ENCODE measurements around the gene PDE9A. TPM values are rescaled to one million over a fixed set of nuclear protein-coding genes. Genes with fewer than 3 reads are reported as not detected.
"Not testable (repeated sequence)": the region's sequence is repeated elsewhere in the genome, so short reads cannot be mapped to it uniquely, and the experiment has no call there.

Gene PDE9A
- total RNA-seq, 2 donors from 2014 or later: 11.8 to 19.3 TPM

GRCh38 chr21:42628466-42629061, 24.9 kb upstream of the PDE9A start:
- not testable (repeated sequence) for H3K9me3 Mint-ChIP-seq; H3K27ac Mint-ChIP-seq; H3K27me3 Mint-ChIP-seq (ENCODE audit: low read depth); DNase-seq; H3K4me1 Mint-ChIP-seq (ENCODE audit: low read depth); H3K36me3 Mint-ChIP-seq (ENCODE audit: insufficient read depth in 2 of 2); ATAC-seq (replicated peaks in 1 of 2); H3K4me3 Mint-ChIP-seq

- no peaks in the 10 kb centered on the region for H3K9me3 Mint-ChIP-seq
- ATAC-seq (replicated peaks in 1 of 2) (no peak), DNase-seq (no peak)
- H3K27me3 Mint-ChIP-seq (ENCODE audit: low read depth): no peaks in the 10 kb centered on the region
- H3K4me3 Mint-ChIP-seq: no peak overlapping the region
- H3K27ac Mint-ChIP-seq: no peak overlapping the region
- H3K4me1 Mint-ChIP-seq (ENCODE audit: low read depth): no peaks in the 10 kb centered on the region
- H3K36me3 Mint-ChIP-seq (ENCODE audit: insufficient read depth in 2 of 2): no peaks in the 10 kb centered on the region
These were observed 23.4 kb upstream of the PDE9A start for GRCh38 chr21:42629933-42630589.

- Mint-ChIP-seq H3K27ac (no peak overlapping the region), H3K27me3 (ENCODE audit: low read depth) (no peaks in the 10 kb centered on the region), H3K36me3 (ENCODE audit: insufficient read depth in 2 of 2) (no peaks in the 10 kb centered on the region), H3K4me3 (no peak overlapping the region), H3K4me1 (ENCODE audit: low read depth) (no peaks in the 10 kb centered on the region), H3K9me3 (no peaks in the 10 kb centered on the region)
- ATAC-seq (replicated peaks in 1 of 2): no peak
- no peak for DNase-seq
These were observed 22.8 kb upstream of the PDE9A start for GRCh38 chr21:42630626-42631025.

DNA sequence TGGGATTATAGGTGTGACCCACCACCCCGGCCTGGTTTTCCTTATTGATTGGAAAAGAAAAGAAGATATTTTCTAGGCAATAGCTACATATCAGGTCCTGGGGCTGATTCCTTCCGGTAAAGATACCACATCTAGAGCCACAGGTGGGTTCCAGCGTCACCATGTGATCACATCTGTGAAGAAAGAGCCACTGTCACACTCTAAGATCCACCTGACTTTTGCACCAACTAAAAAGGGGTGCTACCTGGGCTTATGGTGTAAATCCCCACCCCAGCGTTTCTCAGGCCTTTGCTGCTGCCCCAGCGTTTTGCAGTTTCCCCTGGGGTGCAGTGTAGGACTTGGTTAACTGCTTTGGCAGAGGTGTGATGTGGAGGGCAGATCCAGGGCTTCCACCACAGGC, 22.3 kb upstream of the PDE9A start:
- H3K9me3 Mint-ChIP-seq: no peaks in the 10 kb centered on the region
- ATAC-seq (replicated peaks in 1 of 2) (no peak), DNase-seq (no peak)
- no peaks in the 10 kb centered on the region for H3K27me3 Mint-ChIP-seq (ENCODE audit: low read depth)
- H3K27ac Mint-ChIP-seq: no peak overlapping the region
- no peak overlapping the region for H3K4me3 Mint-ChIP-seq
- no peaks in the 10 kb centered on the region for H3K4me1 Mint-ChIP-seq (ENCODE audit: low read depth)
- H3K36me3 Mint-ChIP-seq (ENCODE audit: insufficient read depth in 2 of 2): no peaks in the 10 kb centered on the region

DNA sequence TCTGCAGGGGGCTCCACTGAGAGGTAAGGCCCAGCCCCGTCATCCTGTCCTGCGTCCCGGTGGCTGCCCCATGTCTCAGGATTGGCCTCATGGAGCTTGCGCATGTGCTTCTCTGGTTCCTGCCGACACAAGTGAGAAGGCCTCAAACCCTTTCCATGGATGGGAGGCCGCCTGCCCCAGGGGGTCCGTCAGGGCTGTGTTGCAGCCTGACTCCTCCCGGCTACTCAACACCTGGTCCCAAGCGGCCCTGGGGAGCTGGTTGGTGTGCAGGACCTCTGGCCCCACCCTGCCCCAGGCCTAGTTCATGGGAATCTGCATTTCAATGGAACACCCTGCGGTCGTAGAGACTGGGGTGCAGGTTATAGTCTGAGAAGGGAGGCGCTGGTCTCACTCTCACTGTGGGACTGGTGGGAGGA, 21.1 kb upstream of the PDE9A start:
- no peaks in the 10 kb centered on the region for H3K36me3 Mint-ChIP-seq (ENCODE audit: insufficient read depth in 2 of 2)
- DNase-seq (no peak), ATAC-seq (replicated peaks in 1 of 2) (no peak)
- no peaks in the 10 kb centered on the region for H3K4me1 Mint-ChIP-seq (ENCODE audit: low read depth)
- H3K4me3 Mint-ChIP-seq: no peak overlapping the region
- no peak overlapping the region for H3K27ac Mint-ChIP-seq
- no peaks in the 10 kb centered on the region for H3K27me3 Mint-ChIP-seq (ENCODE audit: low read depth)
- no peaks in the 10 kb centered on the region for H3K9me3 Mint-ChIP-seq

- DNase-seq (no peak), ATAC-seq (replicated peaks in 1 of 2) (no peak)
- Mint-ChIP-seq H3K27me3 (ENCODE audit: low read depth) (no peaks in the 10 kb centered on the region), H3K36me3 (ENCODE audit: insufficient read depth in 2 of 2) (no peaks in the 10 kb centered on the region), H3K27ac (no peak overlapping the region), H3K4me1 (ENCODE audit: low read depth) (no peaks in the 10 kb centered on the region), H3K9me3 (no peaks in the 10 kb centered on the region), H3K4me3 (no peak overlapping the region)
These were observed 20.4 kb upstream of the PDE9A start for GRCh38 chr21:42632771-42633690.

DNA sequence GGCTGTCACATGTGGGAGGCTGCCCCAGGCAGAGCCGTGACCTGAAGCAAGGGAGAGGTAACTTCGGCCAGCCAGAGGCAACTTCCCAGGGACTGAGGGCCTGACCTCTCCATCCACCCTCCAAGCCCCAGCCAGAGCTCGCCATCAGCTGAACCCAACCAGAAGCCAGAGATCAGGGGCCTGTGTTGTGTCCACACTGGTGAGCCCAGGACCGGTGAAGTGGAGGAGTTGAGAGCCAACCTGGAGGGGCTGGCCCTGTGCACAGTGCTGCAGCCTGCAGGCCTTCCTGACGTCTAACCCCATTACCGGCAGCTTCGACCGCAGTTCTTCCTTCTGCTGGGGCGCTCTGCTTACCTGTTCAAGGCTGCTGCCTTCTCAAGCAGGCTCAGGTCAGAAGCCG, 19.6 kb upstream of the PDE9A start:
- no peak for ATAC-seq (replicated peaks in 1 of 2)
- H3K36me3 Mint-ChIP-seq (ENCODE audit: insufficient read depth in 2 of 2): no peaks in the 10 kb centered on the region
- no peak overlapping the region for H3K4me3 Mint-ChIP-seq
- H3K9me3 Mint-ChIP-seq: no peaks in the 10 kb centered on the region
- no peak overlapping the region for H3K27ac Mint-ChIP-seq
- no peaks in the 10 kb centered on the region for H3K4me1 Mint-ChIP-seq (ENCODE audit: low read depth)
- DNase-seq: no peak
- H3K27me3 Mint-ChIP-seq (ENCODE audit: low read depth): no peaks in the 10 kb centered on the region

DNA sequence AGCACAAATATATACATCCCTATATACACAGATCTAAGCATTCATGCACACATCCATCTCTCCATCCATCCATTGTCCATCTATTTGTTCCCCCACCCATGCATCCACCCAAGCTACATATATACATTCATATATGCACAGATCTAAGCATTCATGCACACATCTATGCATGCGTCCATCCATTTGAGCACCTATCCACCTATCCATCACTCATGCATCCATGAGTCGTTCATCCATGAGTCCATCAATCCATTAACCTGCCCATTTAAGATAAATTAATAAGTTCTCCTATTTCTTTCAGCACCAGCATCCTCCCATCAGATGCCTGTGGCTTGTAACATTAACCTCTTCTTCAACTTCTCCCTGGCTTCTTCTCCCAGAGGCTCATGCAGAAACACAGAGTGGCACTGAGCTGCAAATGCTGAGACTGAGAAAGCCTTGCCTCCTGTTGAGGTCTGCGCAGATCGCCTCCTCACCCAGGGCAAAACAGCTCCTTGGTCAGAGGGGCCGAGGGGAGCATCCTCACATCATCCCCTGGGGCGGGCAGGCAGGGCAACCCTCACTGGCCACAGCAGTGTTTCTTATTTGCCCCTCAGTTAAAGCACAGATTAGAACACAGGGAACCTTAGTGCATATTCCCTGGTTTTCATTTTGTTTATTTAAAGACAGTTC, 17.4 kb upstream of the PDE9A start:
- Mint-ChIP-seq H3K4me1 (ENCODE audit: low read depth) (no peaks in the 10 kb centered on the region), H3K27ac (no peak overlapping the region), H3K27me3 (ENCODE audit: low read depth) (no peaks in the 10 kb centered on the region), H3K36me3 (ENCODE audit: insufficient read depth in 2 of 2) (no peaks in the 10 kb centered on the region), H3K9me3 (no peaks in the 10 kb centered on the region), H3K4me3 (no peak overlapping the region)
- ATAC-seq (replicated peaks in 1 of 2): no peak
- DNase-seq: no peak

GRCh38 chr21:42636520-42637266, 16.7 kb upstream of the PDE9A start:
- Mint-ChIP-seq H3K27ac (no peak overlapping the region), H3K4me3 (no peak overlapping the region), H3K36me3 (ENCODE audit: insufficient read depth in 2 of 2) (no peaks in the 10 kb centered on the region), H3K4me1 (ENCODE audit: low read depth) (no peaks in the 10 kb centered on the region), H3K27me3 (ENCODE audit: low read depth) (no peaks in the 10 kb centered on the region), H3K9me3 (no peaks in the 10 kb centered on the region)
- ATAC-seq (replicated peaks in 1 of 2) (no peak), DNase-seq (no peak)

- no peak overlapping the region for H3K27ac Mint-ChIP-seq
- no peak overlapping the region for H3K4me3 Mint-ChIP-seq
- no peaks in the 10 kb centered on the region for H3K9me3 Mint-ChIP-seq
- H3K27me3 Mint-ChIP-seq (ENCODE audit: low read depth): peaks cover 6% of the 10 kb centered on the region
- ATAC-seq (replicated peaks in 1 of 2) (no peak), DNase-seq (no peak)
- H3K36me3 Mint-ChIP-seq (ENCODE audit: insufficient read depth in 2 of 2): no peaks in the 10 kb centered on the region
- H3K4me1 Mint-ChIP-seq (ENCODE audit: low read depth): no peaks in the 10 kb centered on the region
These were observed 16.0 kb upstream of the PDE9A start for GRCh38 chr21:42637267-42638041.

GRCh38 chr21:42638266-42638863, 15.1 kb upstream of the PDE9A start:
- H3K4me1 Mint-ChIP-seq (ENCODE audit: low read depth): no peaks in the 10 kb centered on the region
- no peak overlapping the region for H3K27ac Mint-ChIP-seq
- no peaks in the 10 kb centered on the region for H3K9me3 Mint-ChIP-seq
- H3K36me3 Mint-ChIP-seq (ENCODE audit: insufficient read depth in 2 of 2): no peaks in the 10 kb centered on the region
- ATAC-seq (replicated peaks in 1 of 2): no peak
- H3K4me3 Mint-ChIP-seq: no peak overlapping the region
- DNase-seq: no peak
- H3K27me3 Mint-ChIP-seq (ENCODE audit: low read depth): peaks cover 11% of the 10 kb centered on the region
